Hepatocyte (in vitro differentiated cells): ENCODE results near the gene GAST. TPM values are rescaled to one million over a fixed set of nuclear protein-coding genes. Genes with fewer than 3 reads are reported as not detected.

ENCODE experiments used
- DNase-seq: peaks from one replicate; pipeline ENCODE4 v3.0.0-alpha.2; 2016; ENCODE audit warnings: low spot score
- H2AFZ ChIP-seq: fragments of 200-600 bp; sonication (generic); 2 replicates; pipeline ENCODE4 v1.6.0; 2016; ENCODE audit warnings: antibody characterized with exemption, mild to moderate bottlenecking
- H3K27ac ChIP-seq: fragments of 200-600 bp; sonication (generic); 2 replicates; pipeline ENCODE4 v1.5.1; 2016; ENCODE audit warnings: mild to moderate bottlenecking
- H3K27me3 ChIP-seq: fragments of 200-600 bp; sonication (generic); 2 replicates; pipeline ENCODE4 v1.6.1; 2016
- H3K36me3 ChIP-seq: fragments of 200-600 bp; sonication (generic); replicated peaks from 2 replicates; pipeline ENCODE4 v1.5.1; 2016; ENCODE audit warnings: low read depth; ENCODE audit not compliant: insufficient read depth
- H3K4me1 ChIP-seq: fragments of 200-600 bp; sonication (generic); 2 replicates; pipeline ENCODE4 v1.5.1; 2016; ENCODE audit warnings: mild to moderate bottlenecking, moderate library complexity; ENCODE audit not compliant: insufficient read depth
- H3K4me2 ChIP-seq: fragments of 200-600 bp; sonication (generic); 2 replicates; pipeline ENCODE4 v1.6.0; 2016
- H3K4me3 ChIP-seq: fragments of 200-600 bp; sonication (generic); 2 replicates; pipeline ENCODE4 v1.5.1; 2016; ENCODE audit warnings: mild to moderate bottlenecking
- H3K79me2 ChIP-seq: fragments of 200-600 bp; sonication (generic); 2 replicates; pipeline ENCODE4 v1.6.0; 2017; ENCODE audit warnings: mild to moderate bottlenecking
- H3K9me2 ChIP-seq: fragments of 200-600 bp; sonication (generic); replicated peaks from 2 replicates; pipeline ENCODE4 v1.6.0; 2017; ENCODE audit warnings: mild to moderate bottlenecking; ENCODE audit not compliant: insufficient read depth
- H3K9me3 ChIP-seq: fragments of 200-600 bp; sonication (generic); 2 replicates; pipeline ENCODE4 v1.5.1; 2016; ENCODE audit warnings: low read depth, mild to moderate bottlenecking
- H4K20me1 ChIP-seq: fragments of 200-600 bp; sonication (generic); 2 replicates; pipeline ENCODE4 v1.6.0; 2016; ENCODE audit warnings: mild to moderate bottlenecking; ENCODE audit not compliant: insufficient read depth, poor library complexity, severe bottlenecking
- EZH2 ChIP-seq: fragments of 200-600 bp; sonication (generic); IDR thresholded peaks from 2 replicates; pipeline ENCODE4 v1.6.1; 2016; ENCODE audit warnings: antibody characterized with exemption, mild to moderate bottlenecking, borderline replicate concordance
- EZH2phosphoT487 ChIP-seq: fragments of 200-600 bp; sonication (generic); IDR thresholded peaks from one replicate; pipeline ENCODE4 v1.6.1; 2018; ENCODE audit warnings: antibody characterized with exemption, mild to moderate bottlenecking, low read depth, moderate library complexity; ENCODE audit not compliant: unreplicated experiment, severe bottlenecking
- WGBS: methylation state at CpG from one replicate; pipeline ENCODE4 v1.1.6; 2016; ENCODE audit warnings: low lambda C conversion rate; ENCODE audit errors: missing lambda C conversion rate; 5-methylcytosine and 5-hydroxymethylcytosine counted together
- polyA plus RNA-seq: library from polyadenylated mRNA; unstranded; fragments of >200 nt; fragmentation: Nextera tagmentation; extraction: Ambion mirVana; gene quantifications from 2 replicates; pipeline ENCODE4 v1.2.1, GENCODE V29; 2016
- total RNA-seq: library from RNA; depleted of rRNA; stranded (reverse); fragments of >200 nt; gene quantifications from 2 replicates; pipeline ENCODE4 v1.2.3, GENCODE V29; 2014
- TF ChIP-seq, protein P1 (sequence below): fragments of 200-600 bp; sonication (generic); IDR thresholded peaks from 2 replicates; pipeline ENCODE4 v1.5.1; 2016; ENCODE audit warnings: antibody characterized with exemption, mild to moderate bottlenecking; ENCODE audit not compliant: poor library complexity

Gene GAST
- total and polyA plus RNA-seq, 2 experiments from 2014 or later: 2.3 TPM; not detected in 1

- no peaks in the 10 kb centered on the region for H3K79me2 ChIP-seq
- WGBS: 68% methylated on average over 5 of the region's 5 CpGs
Measured at GRCh38 chr17:41718287-41718645, 6.1 kb downstream of the GAST start.

GRCh38 chr17:41722231-41722630, 10.1 kb downstream of the GAST start:
- Histone ChIP-seq H3K4me3 (no peak overlapping the region), H3K79me2 (no peaks in the 10 kb centered on the region), H3K4me2 (no peak overlapping the region), H3K9me2 (no peaks in the 10 kb centered on the region), H3K36me3 (no peaks in the 10 kb centered on the region), H3K4me1 (no peaks in the 10 kb centered on the region), H2AFZ (no peak overlapping the region), H4K20me1 (no peaks in the 10 kb centered on the region), H3K27me3 (no peaks in the 10 kb centered on the region), H3K9me3 (no peaks in the 10 kb centered on the region), H3K27ac (no peak overlapping the region)
- DNase-seq: no peak
- TF ChIP-seq EZH2: no peak
- TF ChIP-seq, protein P1, sequence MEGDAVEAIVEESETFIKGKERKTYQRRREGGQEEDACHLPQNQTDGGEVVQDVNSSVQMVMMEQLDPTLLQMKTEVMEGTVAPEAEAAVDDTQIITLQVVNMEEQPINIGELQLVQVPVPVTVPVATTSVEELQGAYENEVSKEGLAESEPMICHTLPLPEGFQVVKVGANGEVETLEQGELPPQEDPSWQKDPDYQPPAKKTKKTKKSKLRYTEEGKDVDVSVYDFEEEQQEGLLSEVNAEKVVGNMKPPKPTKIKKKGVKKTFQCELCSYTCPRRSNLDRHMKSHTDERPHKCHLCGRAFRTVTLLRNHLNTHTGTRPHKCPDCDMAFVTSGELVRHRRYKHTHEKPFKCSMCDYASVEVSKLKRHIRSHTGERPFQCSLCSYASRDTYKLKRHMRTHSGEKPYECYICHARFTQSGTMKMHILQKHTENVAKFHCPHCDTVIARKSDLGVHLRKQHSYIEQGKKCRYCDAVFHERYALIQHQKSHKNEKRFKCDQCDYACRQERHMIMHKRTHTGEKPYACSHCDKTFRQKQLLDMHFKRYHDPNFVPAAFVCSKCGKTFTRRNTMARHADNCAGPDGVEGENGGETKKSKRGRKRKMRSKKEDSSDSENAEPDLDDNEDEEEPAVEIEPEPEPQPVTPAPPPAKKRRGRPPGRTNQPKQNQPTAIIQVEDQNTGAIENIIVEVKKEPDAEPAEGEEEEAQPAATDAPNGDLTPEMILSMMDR: no peak
- no peak for TF ChIP-seq EZH2phosphoT487
- WGBS: 85% methylated on average over 7 of the region's 7 CpGs

More at GRCh38 chr17:41718287-41718645, 6.1 kb downstream of the GAST start:
- H4K20me1 ChIP-seq: no peaks in the 10 kb centered on the region
- H3K9me3 ChIP-seq: no peaks in the 10 kb centered on the region
- TF ChIP-seq EZH2 (no peak), EZH2phosphoT487 (no peak)
- TF ChIP-seq, protein P1: no peak
- no peak for DNase-seq
- H2AFZ ChIP-seq: no peak overlapping the region
- no peak overlapping the region for H3K4me3 ChIP-seq
- no peaks in the 10 kb centered on the region for H3K27me3 ChIP-seq
- H3K27ac ChIP-seq: peak overlapping the region; percentile 39
- H3K36me3 ChIP-seq: no peaks in the 10 kb centered on the region
- no peaks in the 10 kb centered on the region for H3K9me2 ChIP-seq
- H3K4me2 ChIP-seq: no peak overlapping the region
- H3K4me1 ChIP-seq: no peaks in the 10 kb centered on the region

DNA sequence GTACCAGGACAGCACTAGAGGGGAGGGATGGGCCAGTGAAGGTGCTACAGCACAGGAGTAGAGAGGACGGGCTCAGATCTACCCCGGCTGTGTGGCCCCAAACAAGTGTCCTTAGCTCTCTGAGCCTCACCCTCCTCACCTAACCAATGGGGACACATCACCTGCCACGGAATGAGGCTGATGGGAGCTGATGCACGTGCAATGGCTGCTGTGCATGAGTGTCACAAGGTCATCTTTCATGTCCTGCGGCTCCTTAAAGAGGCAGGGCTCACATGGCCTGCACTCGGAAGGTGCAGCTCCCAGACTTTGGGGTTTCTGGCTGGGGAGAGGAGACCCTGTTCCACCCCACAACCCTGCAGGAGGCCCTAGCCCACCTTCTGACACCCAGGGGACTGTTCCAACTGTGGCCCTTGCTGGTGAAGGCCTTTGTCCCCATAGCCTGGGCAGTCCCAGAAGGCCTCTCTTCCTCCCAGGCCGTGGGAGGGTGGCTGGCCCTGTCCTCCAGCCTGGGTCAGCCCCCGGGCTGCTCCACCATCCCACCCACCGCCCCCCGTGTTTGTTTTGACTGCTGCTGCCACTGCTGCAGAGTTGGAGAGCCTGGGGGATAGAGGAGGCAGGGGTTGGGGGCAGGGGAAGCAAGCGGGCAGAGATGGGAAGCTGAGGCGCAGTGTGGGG, 11.8 kb downstream of the GAST start:
- H3K9me3 ChIP-seq: no peaks in the 10 kb centered on the region
- no peaks in the 10 kb centered on the region for H3K27me3 ChIP-seq
- H3K4me1 ChIP-seq: no peaks in the 10 kb centered on the region
- no peaks in the 10 kb centered on the region for H3K9me2 ChIP-seq
- 77% methylated on average over 12 of the region's 12 CpGs for WGBS
- no peak overlapping the region for H2AFZ ChIP-seq
- DNase-seq: no peak
- no peak overlapping the region for H3K4me3 ChIP-seq
- H3K27ac ChIP-seq: no peak overlapping the region
- no peaks in the 10 kb centered on the region for H3K79me2 ChIP-seq
- H3K4me2 ChIP-seq: no peak overlapping the region
- no peaks in the 10 kb centered on the region for H3K36me3 ChIP-seq
- no peaks in the 10 kb centered on the region for H4K20me1 ChIP-seq
- TF ChIP-seq, protein P1: no peak
- TF ChIP-seq EZH2phosphoT487 (no peak), EZH2 (no peak)
